Measurements from ENCODE around the gene TAX1BP3. TPM values are rescaled to one million over a fixed set of nuclear protein-coding genes. Genes with fewer than 3 reads are reported as not detected.

TAX1BP3 gene
- total and polyA plus RNA-seq, 2 of the 4 experiments (the other 2 are of a cell fraction) = 146 to 176 TPM

DNA sequence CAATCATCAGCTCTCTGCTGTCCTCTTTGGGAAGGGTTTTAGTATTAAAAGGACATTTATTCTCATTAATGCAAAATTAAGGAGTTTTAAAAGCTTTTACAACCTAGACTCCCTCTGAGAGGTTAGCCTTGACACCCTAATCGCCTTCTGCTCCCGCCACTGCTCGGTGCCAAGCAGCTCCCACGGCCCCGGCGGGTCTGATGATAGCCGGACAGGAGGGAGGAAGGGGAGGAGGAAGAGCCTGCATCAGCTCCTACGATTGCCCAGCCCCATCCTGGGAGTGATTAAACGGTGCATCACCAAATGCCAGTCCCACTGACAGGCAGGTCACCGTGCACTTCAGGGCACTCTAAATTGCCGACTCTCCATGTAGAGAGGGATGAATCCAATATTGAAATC is 40.6 kb downstream of the TAX1BP3 start:
- in situ Hi-C loops (cut with MboI; ENCODE audit: low sequenced_read_pairs) = no loop called here

More for the DNA sequence above, 40.6 kb downstream of the TAX1BP3 start:
- TF ChIP-seq CHD1 (IDR thresholded peaks at IDR 0.05; ENCODE audit: low read depth, low read length) (no peak), NFE2L2 (IDR thresholded peaks at IDR 0.05; ENCODE audit: low read depth, low read length) (no peak)
- TF ChIP-seq, protein P1, sequence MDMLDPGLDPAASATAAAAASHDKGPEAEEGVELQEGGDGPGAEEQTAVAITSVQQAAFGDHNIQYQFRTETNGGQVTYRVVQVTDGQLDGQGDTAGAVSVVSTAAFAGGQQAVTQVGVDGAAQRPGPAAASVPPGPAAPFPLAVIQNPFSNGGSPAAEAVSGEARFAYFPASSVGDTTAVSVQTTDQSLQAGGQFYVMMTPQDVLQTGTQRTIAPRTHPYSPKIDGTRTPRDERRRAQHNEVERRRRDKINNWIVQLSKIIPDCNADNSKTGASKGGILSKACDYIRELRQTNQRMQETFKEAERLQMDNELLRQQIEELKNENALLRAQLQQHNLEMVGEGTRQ (IDR thresholded peaks at IDR 0.05; ENCODE audit: low read depth, low read length) = no peak
- no peak overlapping the region for H2BK120ac ChIP-seq (ENCODE audit: low read depth, low read length)
- no peaks in the 10 kb centered on the region for H3K9me3 ChIP-seq (ENCODE audit: control insufficient read depth, insufficient read depth, low read length)
- ATAC-seq (ENCODE audit: low read depth) (no peak), DNase-seq (no peak)
- H2AK9ac ChIP-seq (replicated peaks; ENCODE audit: low read depth, low read length, poor library complexity) = no peak overlapping the region
- H3K23ac ChIP-seq (ENCODE audit: low read depth, low read length) = no peak overlapping the region
- no peaks in the 10 kb centered on the region for H3K27me3 ChIP-seq (ENCODE audit: control insufficient read depth, insufficient read depth, low read length)
- no TSS peak for BruUV-seq (replicated peaks)
- no peak overlapping the region for H2BK5ac ChIP-seq (ENCODE audit: low read depth, low read length, poor library complexity, severe bottlenecking)
- H3K56ac ChIP-seq (ENCODE audit: extremely low read depth, insufficient read depth, low read length) = no peak overlapping the region
- peaks cover 41% of the 10 kb centered on the region for H3K36me3 ChIP-seq (ENCODE audit: control insufficient read depth, insufficient read depth, low read length)
- H4K5ac ChIP-seq (ENCODE audit: low read depth, low read length) = no peak overlapping the region
- dilution Hi-C loops (cut with HindIII; ENCODE audit: low sequenced_read_pairs, unreplicated experiment) = no loop called here
- intact Hi-C loops (cut with micrococcal nuclease) = no loop called here
- no CpG with 5 or more reads among the region's 11 CpGs for WGBS, 2 experiments (ENCODE audit: extremely low coverage in 2 of 2, insufficient read length in 1 of 2)
- no peak overlapping the region for H3K4ac ChIP-seq (ENCODE audit: low read depth, low read length)
- H3K9ac ChIP-seq (ENCODE audit: low read depth, low read length) = no peak overlapping the region
- H3K27ac ChIP-seq (ENCODE audit: insufficient read depth, low read length) = no peak overlapping the region
- H4K91ac ChIP-seq (ENCODE audit: insufficient read depth, low read depth, low read length) = no peak overlapping the region
- no peak overlapping the region for H2AK5ac ChIP-seq (ENCODE audit: low read depth, low read length)
- H2BK20ac ChIP-seq (ENCODE audit: low read depth, low read length) = no peak overlapping the region
- H3K14ac ChIP-seq (replicated peaks; ENCODE audit: low read depth, low read length) = no peak overlapping the region
- no peak overlapping the region for H2BK15ac ChIP-seq (ENCODE audit: low read depth, low read length)
- CTCF ChIA-PET = no interaction called here
- H3K4me2 ChIP-seq (ENCODE audit: low read depth, low read length) = no peak overlapping the region
- no peaks in the 10 kb centered on the region for H3K4me1 ChIP-seq (ENCODE audit: control insufficient read depth, insufficient read depth, low read length)
- H3K4me3 ChIP-seq (ENCODE audit: insufficient read depth, low read depth, low read length) = no peak overlapping the region
- POLR2A ChIA-PET (ENCODE audit: unreplicated experiment) = no interaction called here
- no peaks in the 10 kb centered on the region for H3K9me1 ChIP-seq (ENCODE audit: insufficient read depth, low read length)
- peaks cover 3 to 15% of the 10 kb centered on the region in 2 experiments; a peak in 3 of 4 replicates for H3K79me1 ChIP-seq (ENCODE audit: low read depth in 1 of 2, low read length in 2 of 2)
- H4K8ac ChIP-seq (ENCODE audit: low read depth in 2 of 2, low read length in 2 of 2) = no peak overlapping the region
- no peaks in the 10 kb centered on the region; the same call in 1 of the 2 replicates for H4K20me1 ChIP-seq (ENCODE audit: insufficient read depth, low read length)
- H2AFZ ChIP-seq (replicated peaks; ENCODE audit: low read length, poor library complexity) = no peak overlapping the region
- no peak overlapping the region for H3K18ac ChIP-seq (ENCODE audit: low read depth, low read length)

Data from IMR-90 (cell line).